Lower lobe of right lung (tissue), 2 donors: ENCODE measurements around the gene TGFA. TPM values are rescaled to one million over a fixed set of nuclear protein-coding genes. Genes with fewer than 3 reads are reported as not detected.

Source experiments
- ATAC-seq, 2 donors: fragments of 200-7000 bp; cut with Tn5 transposase; one replicate each; pipeline ENCODE4 v1.9.1; 2020 to 2022; ENCODE audit warnings: mild to moderate bottlenecking in 2 of 2, moderate library complexity in 2 of 2
- DNase-seq: peaks from one replicate; pipeline ENCODE4 v3.0.0-alpha.2; 2020
- H3K27ac ChIP-seq: fragments of 200-600 bp; one replicate; pipeline ENCODE4 v1.8.0; 2022
- H3K27me3 ChIP-seq: fragments of 200-600 bp; one replicate; pipeline ENCODE4 v1.8.0; 2022; ENCODE audit warnings: low read depth
- H3K36me3 ChIP-seq: fragments of 200-600 bp; one replicate; pipeline ENCODE4 v1.8.0; 2022; ENCODE audit warnings: mild to moderate bottlenecking
- H3K4me1 ChIP-seq: fragments of 200-600 bp; one replicate; pipeline ENCODE4 v1.8.0; 2022
- H3K4me3 ChIP-seq: fragments of 200-600 bp; one replicate; pipeline ENCODE4 v1.8.0; 2022; ENCODE audit warnings: mild to moderate bottlenecking
- H3K9me3 ChIP-seq: fragments of 200-600 bp; one replicate; pipeline ENCODE4 v1.8.0; 2022
- CTCF ChIP-seq: fragments of 200-600 bp; IDR thresholded peaks from one replicate; pipeline ENCODE4 v1.8.0; 2022; ENCODE audit warnings: antibody characterized with exemption, mild to moderate bottlenecking
- intact Hi-C: fragments of 100-400 bp; cut with DNase I; formaldehyde crosslinking; loops from one replicate; pipeline ENCODE4 v1.11.0; 2022
- total RNA-seq: library from RNA; stranded (reverse); fragmentation: NEBNext Ultra II Directional; extraction: Animal tissue kit (Norgen Biotek cat#: 25700); gene quantifications from one replicate; pipeline ENCODE4 v1.2.1, GENCODE V29; 2021
- donor health status: DM: no; HTN: yes; CAD: no; lungs with severe emphysema.

The TGFA gene
- total RNA-seq, 1 donor from 2014 or later: 8.2 TPM

DNA sequence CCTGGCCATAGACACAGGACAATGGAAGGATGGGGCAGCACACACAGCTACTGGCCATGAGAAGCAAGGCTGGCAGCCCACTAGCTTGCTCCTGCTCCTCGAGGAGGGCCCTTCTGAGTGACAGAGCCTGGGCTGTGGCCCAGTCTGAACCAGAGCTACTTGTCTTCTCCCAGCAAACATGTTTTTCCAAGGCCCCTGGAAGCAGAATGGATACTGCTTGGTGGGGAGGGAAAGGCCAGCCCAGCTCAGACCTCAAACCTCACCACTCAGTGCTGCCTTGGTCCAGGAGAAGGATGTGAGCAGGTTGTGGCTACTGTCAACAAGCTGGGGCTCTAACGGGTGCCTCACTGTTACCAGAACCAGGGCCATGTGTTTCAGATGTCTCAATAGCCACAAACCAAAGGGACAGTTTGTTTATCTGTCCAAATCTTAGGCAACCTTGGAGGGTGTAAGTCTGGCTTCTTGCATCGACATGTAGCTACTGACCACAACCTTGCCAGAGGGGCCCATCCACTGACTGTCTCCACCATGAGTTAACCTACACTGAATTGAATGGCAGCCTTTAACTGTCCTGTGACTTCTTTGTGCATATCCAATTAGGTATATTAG lies 98.6 kb downstream of the TGFA start:
- peaks cover 5% of the 10 kb centered on the region for H3K36me3 ChIP-seq
- DNase-seq (no peak), ATAC-seq (peak in 1 of 2 donors; percentile 9)
- intact Hi-C loops: no loop called here
- no peak for TF ChIP-seq CTCF
- H3K27me3 ChIP-seq: no peaks in the 10 kb centered on the region
- no peak overlapping the region for H3K4me3 ChIP-seq
- no peaks in the 10 kb centered on the region for H3K9me3 ChIP-seq
- no peak overlapping the region for H3K27ac ChIP-seq
- H3K4me1 ChIP-seq: no peaks in the 10 kb centered on the region

DNA sequence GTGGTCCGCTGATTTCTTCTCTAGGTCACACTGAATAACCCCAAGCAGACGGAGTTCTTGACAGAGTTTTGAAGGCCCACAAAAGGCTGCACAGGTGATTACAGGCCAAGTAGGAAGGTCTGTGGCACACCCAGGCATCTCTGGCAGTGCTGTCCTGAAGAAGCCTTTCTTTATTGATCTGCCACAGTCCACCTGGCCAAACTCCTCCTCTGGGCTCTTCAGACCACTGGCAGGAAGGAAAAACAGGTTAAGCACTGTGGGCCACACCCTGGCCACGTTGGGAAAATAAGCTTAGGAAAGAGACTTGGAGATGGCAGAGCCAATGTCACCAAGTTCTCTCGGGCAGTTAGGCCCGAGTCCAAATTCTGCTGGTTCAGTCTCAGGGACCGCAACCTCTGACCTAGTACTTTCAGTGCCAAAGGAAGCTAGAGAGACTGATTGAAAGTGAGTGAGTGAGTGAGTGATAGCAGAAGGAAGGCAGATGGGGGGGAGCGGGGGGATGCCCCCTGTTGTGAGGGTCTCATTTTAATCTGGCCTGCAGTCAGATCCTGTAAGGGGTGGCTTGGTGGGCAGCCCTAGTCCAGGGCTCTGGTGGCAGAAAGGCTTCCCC lies 102.9 kb downstream of the TGFA start:
- Histone ChIP-seq H3K4me3 (no peak overlapping the region), H3K9me3 (no peaks in the 10 kb centered on the region), H3K27me3 (no peaks in the 10 kb centered on the region), H3K36me3 (peaks cover 5% of the 10 kb centered on the region), H3K4me1 (no peaks in the 10 kb centered on the region), H3K27ac (no peak overlapping the region)
- intact Hi-C loops: no loop called here
- TF ChIP-seq CTCF: no peak
- ATAC-seq: no peak
- no peak for DNase-seq

DNA sequence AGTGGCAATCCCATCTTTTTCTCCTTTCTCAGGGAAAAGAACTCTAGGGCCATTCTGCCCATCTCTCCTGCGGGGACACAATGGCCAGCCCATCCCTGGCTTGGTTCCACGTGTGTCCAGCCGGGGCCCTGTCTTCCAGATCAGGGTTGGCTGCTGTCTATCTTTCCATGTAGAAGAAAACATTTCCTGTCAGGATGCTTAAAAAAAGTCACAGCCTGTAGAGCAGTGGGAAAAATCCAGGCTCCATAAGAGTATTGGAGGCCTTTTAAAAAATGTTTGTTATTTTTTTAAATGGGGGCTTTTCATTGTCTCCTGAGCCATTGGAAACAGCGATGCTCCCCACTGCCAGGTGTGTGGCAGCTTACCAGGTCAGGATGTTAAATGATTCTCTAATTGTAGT lies 105.6 kb downstream of the TGFA start:
- Histone ChIP-seq H3K27me3 (no peaks in the 10 kb centered on the region), H3K27ac (no peak overlapping the region), H3K9me3 (no peaks in the 10 kb centered on the region), H3K4me3 (no peak overlapping the region), H3K36me3 (peaks cover 5% of the 10 kb centered on the region), H3K4me1 (no peaks in the 10 kb centered on the region)
- DNase-seq: no peak
- intact Hi-C loops: no loop called here
- ATAC-seq: no peak
- no peak for TF ChIP-seq CTCF

DNA sequence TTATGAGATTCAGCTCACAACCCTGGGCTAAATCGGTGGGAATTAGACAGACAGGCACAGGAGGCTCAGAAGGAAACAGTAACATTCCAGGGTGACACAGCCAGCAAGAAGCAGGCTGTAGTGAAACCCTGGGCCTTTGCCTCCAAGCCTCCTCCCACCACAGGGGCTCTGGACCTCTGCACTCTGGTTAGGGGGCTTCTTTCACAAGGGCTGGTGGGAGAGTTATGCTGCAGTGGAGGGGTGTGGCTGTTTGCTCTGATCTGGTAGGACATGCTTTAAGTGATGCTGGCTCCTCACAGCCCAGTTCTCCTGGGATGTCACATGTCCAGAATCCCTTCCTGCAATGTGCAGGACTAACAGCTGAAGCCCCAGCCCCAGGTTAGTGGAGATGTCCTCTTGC lies 109.9 kb downstream of the TGFA start:
- no peak for DNase-seq
- H3K4me3 ChIP-seq: no peak overlapping the region
- no peaks in the 10 kb centered on the region for H3K9me3 ChIP-seq
- intact Hi-C loops: no loop called here
- no peak for ATAC-seq
- no peaks in the 10 kb centered on the region for H3K27me3 ChIP-seq
- H3K27ac ChIP-seq: no peak overlapping the region
- no peaks in the 10 kb centered on the region for H3K4me1 ChIP-seq
- no peaks in the 10 kb centered on the region for H3K36me3 ChIP-seq
- TF ChIP-seq CTCF: no peak

- intact Hi-C loops: no loop called here
- no peak overlapping the region for H3K27ac ChIP-seq
- H3K27me3 ChIP-seq: no peaks in the 10 kb centered on the region
- DNase-seq: no peak
- no peaks in the 10 kb centered on the region for H3K36me3 ChIP-seq
- no peaks in the 10 kb centered on the region for H3K9me3 ChIP-seq
- no peak for ATAC-seq
- TF ChIP-seq CTCF: no peak
- no peak overlapping the region for H3K4me3 ChIP-seq
- H3K4me1 ChIP-seq: no peaks in the 10 kb centered on the region
Observed at GRCh38 chr2:70443078-70443465, 110.6 kb downstream of the TGFA start.
